ENCODE data around the gene SLC17A8. TPM values are rescaled to one million over a fixed set of nuclear protein-coding genes. Genes with fewer than 3 reads are reported as not detected.

The SLC17A8 gene
- total and polyA plus RNA-seq, 12 donors: 0.09 to 0.85 (median 0.41) TPM; not detected in 4

DNA sequence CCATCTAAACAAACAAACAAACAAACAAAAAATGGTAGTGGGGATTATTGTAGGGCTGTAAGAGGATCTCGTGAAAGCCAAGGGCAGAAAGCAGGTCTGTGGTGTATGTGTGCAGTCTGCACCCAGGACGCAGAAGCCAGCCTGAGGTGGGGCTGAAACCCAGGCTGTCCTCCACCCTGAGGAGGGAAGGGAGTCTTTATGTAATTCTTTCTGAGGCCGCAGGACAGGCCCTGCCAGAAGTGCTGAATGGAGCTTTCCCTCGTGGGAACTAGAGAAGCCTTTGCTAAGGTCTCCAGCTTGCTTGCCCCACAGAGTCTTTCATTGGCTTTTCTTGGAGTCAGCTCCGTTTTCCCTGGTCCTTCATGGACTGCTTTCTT, 27.7 kb downstream of the SLC17A8 start:
- Histone ChIP-seq H3K27me3 (no peaks in the 10 kb centered on the region), H3K9me3 (replicated peaks in 1 of 3) (no peaks in the 10 kb centered on the region), H3K36me3 (replicated peaks in 1 of 2) (no peaks in the 10 kb centered on the region), H3K4me3 (no peak overlapping the region), H3K4me1 (replicated peaks in 1 of 2) (no peaks in the 10 kb centered on the region), H3K27ac (no peak overlapping the region)
- WGBS, 4 donors: 80 to 91% (median 85%) methylated on average over 5 of the region's 5 CpGs
- TF ChIP-seq CTCF (IDR thresholded peaks at IDR 0.05) (no peak), POLR2A (IDR thresholded peaks at IDR 0.05) (no peak)
- DNase-seq: no peak
- intact Hi-C loops (cut with DNase I): no loop called here

GRCh38 chr12:100388382-100388781, 31.5 kb downstream of the SLC17A8 start:
- intact Hi-C loops (cut with DNase I): no loop called here
- 84 to 89% (median 86%) methylated on average over 5 of the region's 5 CpGs for WGBS, 4 donors
- H3K4me1 ChIP-seq (replicated peaks in 1 of 2): no peaks in the 10 kb centered on the region
- no peak overlapping the region for H3K27ac ChIP-seq
- no peaks in the 10 kb centered on the region for H3K9me3 ChIP-seq (replicated peaks in 1 of 3)
- DNase-seq: no peak
- no peaks in the 10 kb centered on the region for H3K36me3 ChIP-seq (replicated peaks in 1 of 2)
- no peak overlapping the region for H3K4me3 ChIP-seq
- H3K27me3 ChIP-seq: no peaks in the 10 kb centered on the region
- TF ChIP-seq CTCF (IDR thresholded peaks at IDR 0.05): no peak
- TF ChIP-seq POLR2A (IDR thresholded peaks at IDR 0.05): no peak

DNA sequence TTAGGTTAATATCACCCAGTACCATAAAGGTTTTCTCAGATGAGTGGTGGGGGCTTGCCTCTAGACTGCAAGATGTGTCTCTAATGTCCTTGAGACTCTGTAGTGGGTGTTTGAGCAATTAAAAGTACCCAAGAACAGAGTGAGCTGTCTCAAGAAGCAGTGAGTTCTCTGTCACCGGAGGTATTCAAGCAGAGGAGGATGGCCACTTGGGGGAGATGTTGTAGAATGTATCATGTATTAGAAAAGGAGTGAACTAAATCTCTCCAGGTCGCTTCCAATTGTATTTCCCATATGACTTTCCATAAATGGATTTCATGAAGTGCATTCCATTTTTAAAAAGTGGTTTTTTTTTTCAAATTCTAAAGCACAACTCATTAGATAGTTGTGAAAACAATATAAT, 35.0 kb downstream of the SLC17A8 start:
- Histone ChIP-seq H3K4me3 (no peak overlapping the region), H3K36me3 (replicated peaks in 1 of 2) (no peaks in the 10 kb centered on the region), H3K27me3 (no peaks in the 10 kb centered on the region), H3K9me3 (replicated peaks in 1 of 3) (no peaks in the 10 kb centered on the region), H3K27ac (no peak overlapping the region), H3K4me1 (replicated peaks in 1 of 2) (no peaks in the 10 kb centered on the region)
- DNase-seq: peak in 6 of 7 donors; percentile 34 to 65 (median 49)
- intact Hi-C loops (cut with DNase I): loop anchor here in 1 of 2 donors (10.0 kb wide), 1 partner anchor 163 kb away; no protein-coding TSS in a partner anchor
- TF ChIP-seq CTCF (IDR thresholded peaks at IDR 0.05) (peak; percentile 17 to 70 (median 60)), POLR2A (IDR thresholded peaks at IDR 0.05) (no peak)
- WGBS, 4 donors: 31 to 58% (median 39%) methylated on average over 2 of the region's 2 CpGs

DNA sequence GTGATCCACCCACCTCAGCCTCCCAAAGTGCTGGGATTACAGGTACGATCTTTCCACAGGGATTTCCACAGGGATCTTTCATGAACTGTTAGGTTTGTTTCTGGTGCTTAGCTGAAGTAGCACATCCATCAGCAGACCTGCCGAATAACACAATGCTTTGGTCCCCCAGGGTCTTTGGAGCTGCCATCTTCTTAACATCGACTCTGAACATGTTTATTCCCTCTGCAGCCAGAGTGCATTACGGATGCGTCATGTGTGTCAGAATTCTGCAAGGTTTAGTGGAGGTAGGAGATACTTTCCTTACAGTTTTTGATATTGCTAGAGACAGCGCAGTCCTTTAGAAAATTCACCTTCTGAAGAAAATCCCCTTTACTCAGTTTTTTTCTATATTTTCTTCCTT, 36.3 kb downstream of the SLC17A8 start:
- no peaks in the 10 kb centered on the region for H3K4me1 ChIP-seq (replicated peaks in 1 of 2)
- TF ChIP-seq POLR2A (IDR thresholded peaks at IDR 0.05): no peak
- TF ChIP-seq CTCF (IDR thresholded peaks at IDR 0.05): no peak
- no peak overlapping the region for H3K27ac ChIP-seq
- no peaks in the 10 kb centered on the region for H3K36me3 ChIP-seq (replicated peaks in 1 of 2)
- H3K27me3 ChIP-seq: no peaks in the 10 kb centered on the region
- H3K9me3 ChIP-seq (replicated peaks in 1 of 3): no peaks in the 10 kb centered on the region
- WGBS, 4 donors: 88 to 93% (median 93%) methylated on average over 6 of the region's 6 CpGs
- DNase-seq: no peak
- intact Hi-C loops (cut with DNase I): loop anchor here in 1 of 2 donors (10.0 kb wide), 1 partner anchor 162 kb away; no protein-coding TSS in a partner anchor
- H3K4me3 ChIP-seq: no peak overlapping the region
